Fibroblast of lung (primary cell): ENCODE measurements around the gene TTC17. TPM values are rescaled to one million over a fixed set of nuclear protein-coding genes. Genes with fewer than 3 reads are reported as not detected.
A peak's percentile ranks its signal among the peaks of the same experiment; 100 is the strongest.

Experiments
- DNase-seq, 2 donors: peaks; one replicate each; pipeline versions ENCODE4 v3.0.0 to v3.0.0-alpha.2; 2010; ENCODE audit warnings: low read depth in 2 of 2
- H2AFZ ChIP-seq: 2 replicates; pipeline ENCODE4 v1.5.1; 2012; ENCODE audit warnings: low read length, control low read depth, inconsistent platforms
- H3K27ac ChIP-seq: 2 replicates; pipeline ENCODE4 v1.5.1; 2011; ENCODE audit warnings: low read length, control low read depth; ENCODE audit not compliant: insufficient read depth
- H3K27me3 ChIP-seq: 2 replicates; pipeline ENCODE4 v1.5.1; 2011; ENCODE audit warnings: mild to moderate bottlenecking, low read length; ENCODE audit not compliant: control insufficient read depth, insufficient read depth
- H3K36me3 ChIP-seq: 2 replicates; pipeline ENCODE4 v1.5.1; 2011; ENCODE audit warnings: low read length; ENCODE audit not compliant: control insufficient read depth, insufficient read depth
- H3K4me1 ChIP-seq: 2 replicates; pipeline ENCODE4 v1.5.1; 2011; ENCODE audit warnings: low read length; ENCODE audit not compliant: control insufficient read depth, insufficient read depth; ENCODE audit errors: extremely low read depth
- H3K4me2 ChIP-seq: 2 replicates; pipeline ENCODE4 v1.5.1; 2011; ENCODE audit warnings: low read length, control low read depth; ENCODE audit not compliant: insufficient read depth; ENCODE audit errors: extremely low read depth
- H3K4me3 ChIP-seq, 4 experiments: fragments of 200-600 bp in 1 of 4; sonication (generic) in 1 of 4; replicated peaks in 1 of 4; 2 replicates each; pipeline ENCODE4 v1.5.1; 2011 to 2016; ENCODE audit warnings: low read length in 4 of 4, low read depth in 3 of 4, mild to moderate bottlenecking in 3 of 4, control low read depth in 2 of 4, inconsistent platforms in 1 of 4, mixed read lengths in 1 of 4; ENCODE audit not compliant: insufficient read depth in 1 of 4; ENCODE audit errors: control extremely low read depth in 1 of 4
- H3K79me2 ChIP-seq: 2 replicates; pipeline ENCODE4 v1.5.1; 2012; ENCODE audit warnings: mild to moderate bottlenecking, low read length, inconsistent platforms; ENCODE audit not compliant: control insufficient read depth, insufficient read depth
- H3K9ac ChIP-seq: 2 replicates; pipeline ENCODE4 v1.5.1; 2011; ENCODE audit warnings: mild to moderate bottlenecking, low read length, control low read depth; ENCODE audit not compliant: insufficient read depth
- H3K9me3 ChIP-seq: 2 replicates; pipeline ENCODE4 v1.5.1; 2012; ENCODE audit warnings: low read depth, low read length; ENCODE audit not compliant: control insufficient read depth, insufficient read depth
- H4K20me1 ChIP-seq: 2 replicates; pipeline ENCODE4 v1.5.1; 2011; ENCODE audit warnings: low read length; ENCODE audit not compliant: control insufficient read depth, insufficient read depth; ENCODE audit errors: extremely low read depth
- EZH2 ChIP-seq: IDR thresholded peaks from 2 replicates; pipeline ENCODE4 v1.5.1; 2012; ENCODE audit warnings: low read length, control low read depth, mild to moderate bottlenecking; ENCODE audit errors: missing control alignments
- polyA plus RNA-seq, 2 donors: library from polyadenylated mRNA; depleted of rRNA in 1 of 2; stranded (reverse) in 1 of 2; unstranded in 1 of 2; fragments of >200 nt; gene quantifications; 2 replicates each; pipeline ENCODE4 v1.2.1, GENCODE V29; 2011 to 2012; ENCODE audit warnings: missing spikeins in 1 of 2
- total RNA-seq: library from RNA; depleted of rRNA; stranded (reverse); fragments of >200 nt; gene quantifications from 2 replicates; pipeline ENCODE4 v1.2.1, GENCODE V29; 2014
- TF ChIP-seq, protein P1 (sequence below), 2 donors: IDR thresholded peaks in 1 of 2; conservative IDR thresholded peaks in 1 of 2; 1 replicate in 1 of 2; 2 replicates in 1 of 2; pipeline ENCODE4 v1.5.1; 2011 to 2012; ENCODE audit warnings: low read length in 2 of 2, control low read depth in 1 of 2, inconsistent platforms in 1 of 2, low read depth in 1 of 2, mild to moderate bottlenecking in 1 of 2

Gene TTC17
- total and polyA plus RNA-seq, 2 donors (not counting 1 experiment from before 2014, with no cell fraction given): 72.3 to 129 TPM

- DNase-seq: peak; percentile 28 to 41
Measured at GRCh38 chr11:43359422-43359818, 700 bp downstream of the TTC17 start.

DNA sequence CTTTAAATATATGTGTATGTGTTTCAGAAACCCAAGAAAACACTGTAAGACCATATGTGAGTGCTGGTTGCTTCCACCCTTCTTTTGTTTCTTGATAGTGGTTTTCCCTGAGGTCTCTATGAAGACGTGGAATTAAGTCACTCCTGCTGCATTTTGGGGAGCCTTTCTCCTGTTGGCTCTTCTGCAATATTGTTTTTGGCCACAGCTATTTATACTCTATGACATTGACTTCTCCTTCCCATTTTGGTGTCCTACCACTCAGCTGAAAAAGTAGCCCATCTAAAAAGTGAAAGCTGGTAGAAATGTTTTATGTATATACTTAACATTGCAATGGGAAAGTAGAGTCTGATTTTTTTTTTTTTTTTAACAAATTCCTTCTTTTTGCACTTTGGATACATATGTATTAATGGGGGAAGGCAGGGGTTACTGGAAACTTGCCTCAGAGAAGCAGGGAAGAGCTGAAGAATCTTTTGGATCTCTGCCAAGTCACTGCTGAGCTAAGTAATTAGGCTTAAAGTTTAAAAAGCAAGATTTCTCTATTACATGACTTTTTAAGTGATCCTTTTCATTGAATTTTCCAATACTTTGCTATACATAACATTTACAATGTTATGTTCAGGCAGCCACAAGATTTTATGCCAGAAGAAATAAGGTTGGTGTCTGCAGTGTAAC lies 1.8 kb downstream of the TTC17 start:
- H2AFZ ChIP-seq: no peak overlapping the region
- DNase-seq: peak in 1 of 2 donors; percentile 54
- no peak overlapping the region for H3K27ac ChIP-seq
- H3K36me3 ChIP-seq: no peaks in the 10 kb centered on the region
- TF ChIP-seq, protein P1, sequence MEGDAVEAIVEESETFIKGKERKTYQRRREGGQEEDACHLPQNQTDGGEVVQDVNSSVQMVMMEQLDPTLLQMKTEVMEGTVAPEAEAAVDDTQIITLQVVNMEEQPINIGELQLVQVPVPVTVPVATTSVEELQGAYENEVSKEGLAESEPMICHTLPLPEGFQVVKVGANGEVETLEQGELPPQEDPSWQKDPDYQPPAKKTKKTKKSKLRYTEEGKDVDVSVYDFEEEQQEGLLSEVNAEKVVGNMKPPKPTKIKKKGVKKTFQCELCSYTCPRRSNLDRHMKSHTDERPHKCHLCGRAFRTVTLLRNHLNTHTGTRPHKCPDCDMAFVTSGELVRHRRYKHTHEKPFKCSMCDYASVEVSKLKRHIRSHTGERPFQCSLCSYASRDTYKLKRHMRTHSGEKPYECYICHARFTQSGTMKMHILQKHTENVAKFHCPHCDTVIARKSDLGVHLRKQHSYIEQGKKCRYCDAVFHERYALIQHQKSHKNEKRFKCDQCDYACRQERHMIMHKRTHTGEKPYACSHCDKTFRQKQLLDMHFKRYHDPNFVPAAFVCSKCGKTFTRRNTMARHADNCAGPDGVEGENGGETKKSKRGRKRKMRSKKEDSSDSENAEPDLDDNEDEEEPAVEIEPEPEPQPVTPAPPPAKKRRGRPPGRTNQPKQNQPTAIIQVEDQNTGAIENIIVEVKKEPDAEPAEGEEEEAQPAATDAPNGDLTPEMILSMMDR (conservative IDR thresholded peaks at IDR 0.05 in 1 of 2, IDR thresholded peaks at IDR 0.05 in 1 of 2; ENCODE audit: low read depth in 1 of 2, low read length in 2 of 2): no peak
- no peak for TF ChIP-seq EZH2
- peak overlapping the region; percentile 82 for H3K4me2 ChIP-seq
- H3K9ac ChIP-seq: no peak overlapping the region
- H3K79me2 ChIP-seq: peaks cover 63% of the 10 kb centered on the region
- H3K4me3 ChIP-seq: peak overlapping the region; percentile 82 to 96 (median 92)
- H3K4me1 ChIP-seq: no peaks in the 10 kb centered on the region
- no peaks in the 10 kb centered on the region for H3K27me3 ChIP-seq
- H3K9me3 ChIP-seq: no peaks in the 10 kb centered on the region
- no peaks in the 10 kb centered on the region for H4K20me1 ChIP-seq

More at GRCh38 chr11:43359422-43359818, 700 bp downstream of the TTC17 start:
- Histone ChIP-seq H3K79me2 (peaks cover 54% of the 10 kb centered on the region), H3K27ac (peak overlapping the region; percentile 94), H3K27me3 (no peaks in the 10 kb centered on the region), H3K4me1 (no peaks in the 10 kb centered on the region), H4K20me1 (no peaks in the 10 kb centered on the region), H3K4me2 (peak overlapping the region; percentile 82), H2AFZ (peak overlapping the region; percentile 95), H3K4me3 (peak overlapping the region; percentile 82 to 96 (median 92)), H3K9ac (peak overlapping the region; percentile 97), H3K9me3 (no peaks in the 10 kb centered on the region), H3K36me3 (no peaks in the 10 kb centered on the region)
- TF ChIP-seq EZH2: no peak
- TF ChIP-seq, protein P1 (conservative IDR thresholded peaks at IDR 0.05 in 1 of 2, IDR thresholded peaks at IDR 0.05 in 1 of 2; ENCODE audit: low read depth in 1 of 2, low read length in 2 of 2): no peak

DNA sequence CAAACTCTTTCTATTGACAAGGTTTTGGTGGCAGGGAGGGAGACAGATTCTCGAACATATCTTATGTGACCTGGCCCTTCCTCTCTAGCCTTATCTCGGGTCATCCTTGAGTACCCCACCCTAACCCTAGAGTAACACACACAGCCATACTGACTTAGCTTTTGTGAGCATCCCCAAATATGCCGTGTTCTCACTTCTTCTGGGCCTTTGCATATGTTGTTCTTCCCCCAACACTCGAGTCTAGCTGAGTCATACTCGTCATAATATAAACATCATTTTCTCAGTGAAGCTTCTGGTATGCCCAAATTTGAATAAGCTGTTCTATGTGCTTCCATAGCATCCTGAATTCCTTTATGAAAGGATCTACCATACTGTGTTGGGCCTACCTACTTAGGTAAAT lies 8.0 kb downstream of the TTC17 start:
- peak overlapping the region; percentile 68 for H3K4me2 ChIP-seq
- no peak overlapping the region for H2AFZ ChIP-seq
- no peaks in the 10 kb centered on the region for H3K27me3 ChIP-seq
- peak; percentile 49 to 92 for DNase-seq
- H4K20me1 ChIP-seq: no peaks in the 10 kb centered on the region
- H3K27ac ChIP-seq: peak overlapping the region; percentile 72
- H3K9ac ChIP-seq: no peak overlapping the region
- H3K4me1 ChIP-seq: peaks cover 11% of the 10 kb centered on the region
- no peaks in the 10 kb centered on the region for H3K9me3 ChIP-seq
- TF ChIP-seq, protein P1 (conservative IDR thresholded peaks at IDR 0.05 in 1 of 2, IDR thresholded peaks at IDR 0.05 in 1 of 2; ENCODE audit: low read depth in 1 of 2, low read length in 2 of 2): no peak
- no peak for TF ChIP-seq EZH2
- H3K79me2 ChIP-seq: peaks cover 80% of the 10 kb centered on the region
- no peaks in the 10 kb centered on the region for H3K36me3 ChIP-seq
- no peak overlapping the region for H3K4me3 ChIP-seq
